Mucosa of rectum (tissue), 2 donors: Measurements from ENCODE around the gene SNX30.

Experiments used
- H3K27ac ChIP-seq, 2 donors: one replicate each; pipeline ENCODE4 v1.7.0; 2013; ENCODE audit warnings: inconsistent platforms in 2 of 2, low read depth in 2 of 2, low read length in 2 of 2
- H3K27me3 ChIP-seq, 2 donors: one replicate each; pipeline ENCODE4 v1.7.0; 2013; ENCODE audit warnings: low read length in 2 of 2; ENCODE audit not compliant: control insufficient read depth in 2 of 2, insufficient read depth in 2 of 2
- H3K36me3 ChIP-seq, 2 donors: one replicate each; pipeline ENCODE4 v1.7.0; 2013; ENCODE audit warnings: low read length in 2 of 2; ENCODE audit not compliant: control insufficient read depth in 2 of 2, insufficient read depth in 2 of 2
- H3K4me1 ChIP-seq, 2 donors: one replicate each; pipeline ENCODE4 v1.7.0; 2013; ENCODE audit warnings: low read length in 2 of 2, mild to moderate bottlenecking in 1 of 2; ENCODE audit not compliant: control insufficient read depth in 2 of 2, insufficient read depth in 2 of 2
- H3K4me3 ChIP-seq, 2 donors: one replicate each; pipeline ENCODE4 v1.7.0; 2013; ENCODE audit warnings: low read length in 2 of 2
- H3K9ac ChIP-seq, 2 donors: one replicate each; pipeline ENCODE4 v1.7.0; 2013; ENCODE audit warnings: low read length in 2 of 2, low read depth in 1 of 2, mild to moderate bottlenecking in 1 of 2
- H3K9me3 ChIP-seq, 2 donors: one replicate each; pipeline ENCODE4 v1.7.0; 2013; ENCODE audit warnings: low read length in 2 of 2; ENCODE audit not compliant: control insufficient read depth in 2 of 2
- donor health status: healthy.
- donor health status: Normal muscosa, but diverticular disease.

The SNX30 gene

DNA sequence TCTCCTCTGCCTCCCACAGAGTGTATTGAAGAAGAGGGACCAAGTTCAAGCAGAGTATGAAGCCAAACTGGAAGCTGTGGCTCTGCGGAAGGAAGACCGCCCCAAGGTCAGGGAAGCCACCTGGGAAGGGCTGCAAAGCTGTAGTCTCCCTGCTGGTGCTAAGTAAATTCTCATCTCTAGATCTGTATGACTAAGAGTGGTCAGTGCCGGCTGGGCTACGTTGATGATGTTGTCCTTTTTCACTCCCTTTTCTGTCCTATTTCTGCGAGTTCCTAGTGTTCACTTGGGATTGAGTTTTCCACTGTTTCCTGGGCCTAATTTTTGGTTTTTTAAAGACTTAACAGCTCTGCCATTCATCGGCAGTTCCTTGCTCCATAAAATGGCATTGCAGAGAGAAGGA lies 100.3 kb downstream of the SNX30 start:
- Histone ChIP-seq H3K4me3 (no peak overlapping the region), H3K9me3 (no peaks in the 10 kb centered on the region), H3K27ac (no peak overlapping the region), H3K9ac (no peak overlapping the region), H3K27me3 (no peaks in the 10 kb centered on the region), H3K4me1 (no peaks in the 10 kb centered on the region), H3K36me3 (peaks cover 3 to 23% of the 10 kb centered on the region in 2 donors)

DNA sequence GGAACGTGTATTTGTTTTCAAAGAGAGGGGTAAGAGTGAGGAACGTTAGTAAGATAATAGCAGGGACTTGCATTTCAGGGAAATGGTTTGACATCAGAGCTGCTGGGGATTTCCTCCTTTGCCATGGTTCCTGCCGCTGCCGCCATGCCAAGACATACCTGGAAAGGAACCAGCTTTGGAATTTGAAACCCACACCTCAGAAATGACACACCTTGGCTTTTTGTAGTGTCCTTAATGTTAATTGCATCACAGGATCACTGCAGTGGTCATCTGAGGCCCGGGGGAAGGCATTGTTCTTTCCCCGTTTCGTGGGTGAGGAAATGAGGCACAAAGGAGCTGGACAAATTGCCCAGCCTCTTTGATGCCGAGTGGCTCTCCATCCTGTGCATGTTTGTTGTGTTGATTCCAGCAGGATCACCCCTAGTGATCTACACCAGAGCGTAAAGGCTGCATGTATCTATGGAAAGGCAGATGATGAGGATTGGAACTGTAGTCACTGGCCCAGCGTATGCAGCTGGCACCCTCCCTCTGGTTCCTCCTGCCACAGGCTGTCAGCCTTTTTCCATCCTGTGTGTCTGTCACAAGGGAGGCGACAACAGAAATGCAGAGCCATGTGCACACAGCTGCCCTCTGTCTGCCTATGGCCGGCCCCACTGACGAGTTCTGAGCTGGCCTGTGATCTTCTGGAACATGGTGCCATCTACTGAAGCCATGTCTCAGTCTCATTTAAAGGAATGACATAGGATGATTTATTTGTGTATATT lies 102.4 kb downstream of the SNX30 start:
- Histone ChIP-seq H3K9me3 (no peaks in the 10 kb centered on the region), H3K36me3 (peaks cover 3 to 23% of the 10 kb centered on the region in 2 donors), H3K27ac (no peak overlapping the region), H3K9ac (no peak overlapping the region), H3K4me1 (no peaks in the 10 kb centered on the region), H3K4me3 (no peak overlapping the region), H3K27me3 (no peaks in the 10 kb centered on the region)

DNA sequence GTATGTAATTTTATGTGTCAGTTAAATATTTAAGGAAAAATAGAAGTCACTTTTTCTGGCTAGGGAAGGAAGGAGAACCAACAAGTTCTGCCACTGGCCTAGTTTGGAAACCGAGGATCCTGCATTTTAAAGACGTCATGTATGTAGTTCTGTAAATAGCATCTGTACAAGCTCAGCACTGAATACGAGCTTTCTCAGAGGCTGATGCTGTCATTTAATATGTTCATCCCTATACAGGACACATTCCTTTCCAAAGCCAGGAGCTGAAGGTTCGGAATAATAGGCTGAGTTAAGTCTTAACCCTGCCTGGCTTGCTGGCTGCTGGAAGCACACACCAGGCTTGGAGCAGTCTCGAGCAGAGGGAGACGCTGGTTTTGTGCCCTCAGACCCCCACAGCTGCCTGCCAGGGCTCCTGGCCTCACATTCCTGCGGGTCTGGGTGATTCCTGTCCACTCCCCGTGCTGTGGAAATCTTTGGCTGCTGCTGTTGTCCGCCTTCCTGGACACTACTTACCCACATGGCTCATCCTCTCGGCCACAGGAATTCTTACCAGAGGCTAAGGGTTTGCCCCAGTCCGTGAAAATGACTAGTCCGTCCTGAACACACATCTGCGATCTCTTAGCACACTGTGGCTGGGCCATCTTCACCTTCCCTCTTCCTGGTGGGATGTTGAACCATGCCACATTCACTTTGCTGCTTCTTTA lies 103.5 kb downstream of the SNX30 start:
- no peak overlapping the region for H3K4me3 ChIP-seq
- no peak overlapping the region for H3K9ac ChIP-seq
- H3K36me3 ChIP-seq = peaks cover 3 to 23% of the 10 kb centered on the region in 2 donors
- H3K4me1 ChIP-seq = no peaks in the 10 kb centered on the region
- H3K27ac ChIP-seq = no peak overlapping the region
- H3K9me3 ChIP-seq = no peaks in the 10 kb centered on the region
- no peaks in the 10 kb centered on the region for H3K27me3 ChIP-seq

DNA sequence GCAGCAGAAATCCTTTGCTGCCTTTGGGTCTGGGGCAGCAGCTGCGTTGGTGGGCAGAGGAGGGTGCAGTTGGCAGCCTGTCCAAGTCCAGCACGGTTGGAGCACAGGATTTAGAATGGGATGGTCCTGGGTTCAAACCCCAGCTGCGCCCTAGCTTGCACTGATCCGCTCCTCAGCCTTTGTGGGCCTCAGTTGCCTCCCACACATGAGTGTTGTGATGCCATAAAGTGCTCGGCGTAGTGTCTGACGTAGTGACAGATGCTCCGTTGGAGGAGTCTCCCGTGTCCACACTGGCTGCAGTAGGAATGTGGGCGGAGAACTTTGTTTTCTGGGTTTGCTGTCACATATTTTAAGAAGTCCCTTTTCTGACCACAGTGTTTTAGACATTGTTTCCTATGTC lies 104.1 kb downstream of the SNX30 start:
- H3K9ac ChIP-seq = no peak overlapping the region
- H3K27ac ChIP-seq = no peak overlapping the region
- no peaks in the 10 kb centered on the region for H3K27me3 ChIP-seq
- H3K4me3 ChIP-seq = no peak overlapping the region
- no peaks in the 10 kb centered on the region for H3K4me1 ChIP-seq
- peaks cover 3 to 23% of the 10 kb centered on the region in 2 donors for H3K36me3 ChIP-seq
- no peaks in the 10 kb centered on the region for H3K9me3 ChIP-seq

DNA sequence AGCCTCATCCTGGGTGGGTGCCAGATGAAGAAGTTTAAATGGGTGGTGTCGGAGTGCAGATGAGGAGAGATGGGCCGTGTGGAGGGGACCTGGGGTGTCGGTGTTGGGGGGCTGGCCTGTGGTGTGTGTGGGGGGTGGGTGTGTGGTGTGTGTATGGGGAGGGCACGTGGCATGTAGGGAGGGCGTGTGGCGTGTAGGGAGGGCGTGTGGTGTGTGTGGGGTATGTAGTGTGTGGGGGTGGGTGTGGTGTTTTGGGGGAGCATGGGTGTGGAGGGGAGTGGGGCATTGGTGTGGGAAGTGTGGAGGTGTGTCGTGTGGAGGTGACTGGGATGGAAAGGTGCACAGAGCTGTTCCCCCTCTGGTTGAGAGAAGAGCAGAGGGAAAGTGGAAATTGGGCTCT lies 105.6 kb downstream of the SNX30 start:
- Histone ChIP-seq H3K4me1 (no peaks in the 10 kb centered on the region), H3K27me3 (no peaks in the 10 kb centered on the region), H3K27ac (no peak overlapping the region), H3K9ac (no peak overlapping the region), H3K9me3 (no peaks in the 10 kb centered on the region), H3K36me3 (peaks cover 0 to 18% of the 10 kb centered on the region in 2 donors), H3K4me3 (no peak overlapping the region)

DNA sequence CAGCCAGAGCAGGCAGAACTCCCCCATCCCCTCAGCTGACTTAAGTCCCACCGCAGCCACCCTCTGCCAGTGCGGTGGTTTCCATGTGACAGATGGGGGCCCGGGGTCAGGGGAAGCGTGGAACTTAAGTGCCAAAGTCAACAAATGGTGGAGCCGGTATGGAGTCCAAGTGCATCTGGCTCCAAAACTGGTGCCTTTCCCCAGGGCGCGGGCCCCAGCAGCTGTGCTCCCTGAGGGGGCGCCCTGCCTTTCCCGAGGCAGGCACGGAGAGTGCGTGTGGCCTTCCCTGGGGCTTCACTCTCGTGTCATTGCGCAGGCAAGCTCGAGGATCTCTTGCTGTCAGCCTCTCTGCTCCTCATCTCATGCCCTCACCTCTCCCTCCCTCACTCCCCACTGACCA lies 106.3 kb downstream of the SNX30 start:
- no peaks in the 10 kb centered on the region for H3K9me3 ChIP-seq
- no peaks in the 10 kb centered on the region for H3K27me3 ChIP-seq
- H3K9ac ChIP-seq = no peak overlapping the region
- H3K4me3 ChIP-seq = no peak overlapping the region
- H3K4me1 ChIP-seq = no peaks in the 10 kb centered on the region
- no peak overlapping the region for H3K27ac ChIP-seq
- H3K36me3 ChIP-seq = peaks cover 0 to 18% of the 10 kb centered on the region in 2 donors

DNA sequence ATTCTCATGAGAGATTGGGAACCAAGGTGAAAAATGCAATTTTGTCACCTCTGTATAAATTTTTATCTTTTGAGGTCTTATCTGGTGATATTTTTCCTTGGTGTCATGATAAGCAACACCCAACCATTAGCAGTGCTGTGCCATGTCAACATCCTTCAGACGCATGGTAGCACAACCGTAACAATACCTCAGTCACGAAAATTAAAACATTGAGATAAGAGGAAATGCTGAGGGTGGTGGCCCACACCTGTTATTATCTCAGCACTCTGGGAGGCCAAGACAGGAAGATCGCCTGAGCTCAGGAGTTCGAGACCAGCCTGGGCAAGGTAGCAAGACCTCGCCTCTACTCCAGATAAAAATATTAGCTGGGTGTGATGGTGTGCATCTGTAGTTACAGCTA lies 107.4 kb downstream of the SNX30 start:
- Histone ChIP-seq H3K9me3 (no peaks in the 10 kb centered on the region), H3K27me3 (no peaks in the 10 kb centered on the region), H3K36me3 (peaks cover 0 to 11% of the 10 kb centered on the region in 2 donors), H3K4me3 (no peak overlapping the region), H3K4me1 (peaks cover 4% of the 10 kb centered on the region in 2 donors), H3K27ac (no peak overlapping the region), H3K9ac (no peak overlapping the region)

DNA sequence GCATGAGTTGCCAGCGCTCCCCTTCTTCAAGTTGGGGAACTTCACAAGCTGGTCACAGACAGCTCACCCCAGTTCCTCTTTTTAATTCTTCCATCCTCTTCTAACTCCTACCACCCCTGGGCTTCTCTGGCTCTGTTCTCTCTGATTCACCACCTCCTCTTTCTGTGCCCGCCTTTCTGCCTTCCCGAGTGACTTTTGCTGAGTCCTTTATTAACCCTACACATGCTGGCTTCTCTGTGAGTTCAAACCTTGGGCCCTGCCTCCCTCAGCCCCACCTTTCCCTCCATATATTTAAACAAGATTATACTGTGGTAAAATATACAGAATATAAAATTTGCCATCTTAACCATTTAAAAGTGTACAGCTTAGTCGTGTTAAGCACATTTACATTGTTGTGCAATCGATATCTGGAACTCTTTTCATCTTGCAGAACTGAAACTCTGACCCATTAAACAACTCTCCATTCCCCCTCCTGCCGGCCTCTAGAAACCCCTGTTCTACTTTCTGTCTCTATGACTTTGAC lies 108.1 kb downstream of the SNX30 start:
- H3K27ac ChIP-seq = no peak overlapping the region
- H3K27me3 ChIP-seq = no peaks in the 10 kb centered on the region
- H3K9ac ChIP-seq = no peak overlapping the region
- H3K4me1 ChIP-seq = peaks cover 4 to 5% of the 10 kb centered on the region in 2 donors
- H3K4me3 ChIP-seq = no peak overlapping the region
- H3K36me3 ChIP-seq = peaks cover 0 to 7% of the 10 kb centered on the region in 2 donors
- no peaks in the 10 kb centered on the region for H3K9me3 ChIP-seq

DNA sequence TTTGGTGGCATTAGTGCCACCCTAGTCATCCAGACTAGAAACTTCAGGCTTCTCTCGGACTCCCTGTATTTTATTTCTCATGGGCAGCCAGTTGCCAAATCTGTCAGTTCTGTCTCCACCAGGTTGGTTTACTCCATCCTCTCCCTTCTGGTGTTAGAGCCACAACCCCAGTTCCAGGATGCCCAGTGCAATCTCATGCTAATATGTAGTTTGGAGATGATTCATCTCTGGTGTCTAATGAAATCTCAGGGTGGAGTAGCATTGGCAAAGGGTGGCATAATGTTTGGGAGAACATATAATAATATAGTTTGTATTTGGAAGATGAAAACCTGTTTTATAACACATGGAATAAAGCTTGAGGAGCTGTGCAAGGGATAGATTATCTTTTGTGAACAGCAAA lies 109.9 kb downstream of the SNX30 start:
- H3K27ac ChIP-seq = no peak overlapping the region
- H3K36me3 ChIP-seq = peaks cover 0 to 10% of the 10 kb centered on the region in 2 donors
- no peaks in the 10 kb centered on the region for H3K27me3 ChIP-seq
- no peak overlapping the region for H3K9ac ChIP-seq
- peaks cover 5 to 10% of the 10 kb centered on the region in 2 donors for H3K4me1 ChIP-seq
- H3K9me3 ChIP-seq = no peaks in the 10 kb centered on the region
- no peak overlapping the region for H3K4me3 ChIP-seq

DNA sequence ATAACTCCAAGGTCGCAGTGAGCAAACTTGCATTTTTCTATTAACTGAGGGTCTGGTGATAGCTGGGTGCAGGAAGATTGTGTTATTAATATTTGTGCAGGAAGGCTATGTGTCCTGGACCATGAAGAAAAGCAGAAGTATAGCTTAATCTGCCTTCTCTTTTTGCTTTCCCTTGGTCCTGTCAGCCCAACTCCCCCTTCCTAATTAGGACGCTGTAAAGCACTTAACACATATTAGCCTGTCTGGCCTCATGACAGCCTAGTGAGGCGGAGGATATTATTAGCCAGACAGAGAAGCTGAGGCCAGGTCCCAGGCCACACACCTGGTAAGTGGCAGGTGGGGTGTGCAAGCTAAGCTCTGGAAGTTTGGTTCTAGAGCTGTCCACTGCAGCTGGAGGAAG lies 110.6 kb downstream of the SNX30 start:
- no peak overlapping the region for H3K9ac ChIP-seq

More for the DNA sequence above, 110.6 kb downstream of the SNX30 start:
- Histone ChIP-seq H3K9me3 (no peaks in the 10 kb centered on the region), H3K4me3 (no peak overlapping the region), H3K4me1 (peaks cover 5 to 10% of the 10 kb centered on the region in 2 donors), H3K27me3 (no peaks in the 10 kb centered on the region), H3K27ac (no peak overlapping the region), H3K36me3 (peaks cover 0 to 10% of the 10 kb centered on the region in 2 donors)
